NAMALWA (cell line): ENCODE results near the gene NUCB2.
"Not testable (repeated sequence)": the region's sequence is repeated elsewhere in the genome, so short reads cannot be mapped to it uniquely, and the experiment has no call there.

Source experiments
- DNase-seq: peaks from one replicate; pipeline ENCODE4 v3.0.0-alpha.2; 2015; ENCODE audit warnings: low spot score

The NUCB2 gene

DNA sequence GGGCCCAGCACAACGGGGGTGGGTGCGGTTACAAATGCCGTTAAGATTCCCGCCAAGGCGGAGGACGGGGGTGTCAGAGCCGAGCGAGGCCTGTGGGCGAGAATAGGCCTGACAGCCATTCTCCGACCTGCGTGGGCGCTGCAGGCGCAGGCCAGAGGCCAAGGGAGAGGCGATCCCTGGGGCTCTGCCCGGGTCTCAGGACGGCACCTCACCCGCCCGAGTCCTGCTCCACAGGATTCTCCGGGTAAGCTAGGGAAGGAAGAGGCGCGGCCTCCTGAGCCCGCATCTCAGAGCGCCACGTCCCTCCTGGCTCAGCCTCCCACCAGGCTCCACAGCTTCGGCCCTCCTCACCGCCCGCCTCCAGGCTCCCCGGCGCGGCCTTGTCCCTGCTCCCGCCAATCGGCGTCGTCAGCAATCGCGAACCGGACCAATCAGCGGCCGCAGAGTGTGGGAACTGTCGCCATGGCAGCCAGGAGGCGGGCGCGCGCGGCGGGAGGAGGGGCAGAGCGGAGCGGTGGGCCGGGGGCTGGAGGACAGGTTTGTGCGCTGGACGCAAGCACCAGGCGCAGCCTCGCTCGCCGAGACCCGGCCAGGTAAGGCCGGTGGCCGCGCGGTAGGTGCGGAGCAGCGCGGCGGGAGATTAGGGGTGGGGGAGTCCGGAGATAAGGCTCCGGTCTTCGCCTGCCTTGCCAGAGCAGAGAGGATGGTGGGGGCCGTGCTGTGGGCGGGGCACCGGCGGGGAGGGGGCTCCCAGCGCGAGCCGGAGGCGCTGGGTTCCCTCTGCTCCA, at the start of gene NUCB2:
TSS of gene NUCB2 (plus strand) at position 504 of the 788 bp plus-strand sequence. CDS start 18,585 bp downstream, outside the sequence.
- peak; percentile 96 for DNase-seq

GRCh38 chr11:17228186-17228925, 48.2 kb upstream of the NUCB2 start:
- DNase-seq: not testable (repeated sequence)

GRCh38 chr11:17229481-17230152, 46.9 kb upstream of the NUCB2 start:
- DNase-seq: no peak

DNA sequence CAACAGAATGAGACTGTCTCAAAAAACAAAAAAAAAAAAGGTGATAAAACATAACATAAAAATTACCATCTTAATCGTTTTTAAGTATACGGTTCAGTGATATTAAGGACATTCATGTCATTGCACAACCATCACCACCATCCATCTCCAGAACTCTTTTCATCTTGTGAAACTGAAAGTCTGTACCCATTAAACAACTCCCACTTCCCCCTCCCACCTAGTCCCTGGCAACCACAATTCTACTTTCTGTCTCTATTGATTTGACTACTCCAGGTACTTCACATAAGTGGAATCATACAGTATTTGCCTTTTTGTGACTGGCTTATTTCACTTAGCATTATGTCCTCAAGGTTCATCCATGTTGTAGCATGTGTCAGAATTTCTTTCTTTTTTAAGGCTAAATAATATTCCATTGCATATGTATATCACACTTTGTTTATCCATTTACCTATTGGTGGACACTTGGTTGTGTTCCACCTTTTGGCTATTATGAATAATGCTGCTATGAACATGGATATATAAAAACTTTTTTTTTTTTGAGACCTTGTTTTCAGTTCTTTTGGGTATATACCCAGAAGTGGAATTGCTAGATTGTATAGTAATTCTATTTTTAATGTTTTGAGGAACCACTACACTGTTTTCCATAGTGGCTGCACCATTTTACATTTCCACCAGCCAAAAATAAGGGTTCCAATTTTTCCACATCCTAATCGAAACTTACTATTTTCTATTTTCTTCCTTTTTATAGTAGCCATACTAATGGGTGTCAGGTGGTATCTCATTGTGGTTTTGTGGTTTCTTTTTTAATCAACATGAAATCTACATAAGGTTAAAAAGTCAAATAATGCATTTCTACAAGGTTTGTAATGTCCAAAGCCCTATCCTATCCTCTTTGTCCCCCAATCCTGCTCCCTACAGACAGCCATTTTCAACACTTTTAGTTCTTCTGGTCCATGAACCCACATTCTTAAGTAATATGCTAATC, 45.4 kb upstream of the NUCB2 start:
- peak; percentile 53 for DNase-seq

DNA sequence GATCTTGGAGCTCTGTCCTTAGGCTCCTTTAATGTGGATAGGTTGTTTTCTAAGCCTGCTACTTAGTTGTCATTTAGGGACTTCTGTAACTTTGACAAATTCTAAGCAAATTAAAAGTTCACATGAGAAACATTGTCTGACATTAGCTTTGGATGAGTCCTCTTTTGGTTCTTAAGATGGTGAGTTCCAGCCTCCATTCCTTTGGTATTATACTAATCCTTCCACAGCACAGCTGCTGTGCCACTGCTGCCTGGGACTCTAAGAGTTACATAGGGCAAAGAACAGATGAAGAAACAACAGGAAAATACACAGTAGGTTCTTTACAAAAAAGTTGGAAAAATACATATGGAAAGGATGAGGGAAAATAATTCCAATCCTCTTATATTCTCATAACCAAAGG, 43.4 kb upstream of the NUCB2 start:
- DNase-seq: no peak

DNA sequence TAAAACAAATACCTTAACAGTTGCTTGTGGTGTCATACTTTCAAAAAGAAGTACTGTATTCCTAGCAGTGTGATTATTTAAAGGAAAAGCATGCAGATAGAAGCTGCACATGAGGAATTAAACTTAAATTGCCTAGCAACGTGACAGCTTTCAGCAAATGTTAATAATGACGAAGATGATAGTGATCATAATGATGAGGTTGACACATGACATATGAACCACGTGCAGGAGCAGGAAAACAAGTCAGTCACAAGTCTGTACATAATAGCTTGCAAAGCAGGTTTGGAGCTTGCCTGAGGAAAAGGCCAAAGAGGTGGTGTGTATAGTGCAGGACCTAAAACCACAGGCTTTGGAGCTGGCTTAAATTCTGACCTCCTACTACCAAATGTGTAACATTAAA, 38.2 kb upstream of the NUCB2 start:
- no peak for DNase-seq

GRCh38 chr11:17239927-17240326, 36.6 kb upstream of the NUCB2 start:
- not testable (repeated sequence) for DNase-seq

- DNase-seq: no peak
These were observed 35.8 kb upstream of the NUCB2 start for GRCh38 chr11:17240780-17241179.

GRCh38 chr11:17242954-17243353, 33.6 kb upstream of the NUCB2 start:
- not testable (repeated sequence) for DNase-seq

DNA sequence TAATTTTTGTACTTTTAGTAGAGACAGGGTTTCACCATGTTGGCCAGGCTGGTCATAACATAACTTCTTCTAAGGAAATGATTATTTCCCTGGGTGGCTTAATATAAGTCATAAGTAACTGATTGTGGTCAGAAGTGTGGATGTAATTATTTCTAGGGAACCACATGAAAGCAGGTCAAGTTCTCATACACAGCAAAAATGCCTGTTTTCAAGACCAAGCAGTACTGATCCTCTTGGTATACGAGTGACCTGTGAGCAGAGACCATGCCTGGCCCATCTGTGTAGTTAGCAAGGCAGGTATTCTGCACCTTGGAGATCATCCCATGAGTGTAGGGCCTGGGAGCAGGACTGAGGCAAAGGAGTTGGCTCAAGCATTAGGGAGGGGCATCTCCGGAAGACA, 32.5 kb upstream of the NUCB2 start:
- no peak for DNase-seq

- no peak for DNase-seq
These were observed 25.8 kb upstream of the NUCB2 start for GRCh38 chr11:17250561-17251350.

GRCh38 chr11:17252704-17253103, 23.8 kb upstream of the NUCB2 start:
- no peak for DNase-seq

GRCh38 chr11:17256512-17256911, 20.0 kb upstream of the NUCB2 start:
- no peak for DNase-seq

- no peak for DNase-seq
These were observed 19.3 kb upstream of the NUCB2 start for GRCh38 chr11:17257196-17257595.

GRCh38 chr11:17258670-17259069, 17.9 kb upstream of the NUCB2 start:
- no peak for DNase-seq

DNA sequence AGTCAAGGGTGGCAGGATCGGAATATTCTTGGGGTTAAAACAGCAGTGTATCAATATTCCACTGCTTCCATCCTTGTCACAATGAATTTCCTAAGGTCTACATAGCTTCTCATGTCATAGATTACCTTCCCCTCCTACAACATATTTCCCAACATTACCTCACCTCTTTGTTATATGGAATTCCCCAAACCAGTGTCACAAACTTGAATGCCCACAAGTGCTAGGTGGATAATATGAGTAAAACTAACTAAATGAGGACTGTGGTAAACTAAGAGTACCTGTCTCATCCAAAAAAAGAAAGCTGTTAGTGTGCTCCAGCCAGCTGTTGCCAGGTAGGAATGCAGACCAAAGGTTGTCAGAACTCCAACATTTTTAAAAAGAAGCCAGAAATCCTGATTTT, 17.0 kb upstream of the NUCB2 start:
- no peak for DNase-seq

GRCh38 chr11:17260020-17260419, 16.5 kb upstream of the NUCB2 start:
- no peak for DNase-seq

GRCh38 chr11:17263769-17264168, 12.8 kb upstream of the NUCB2 start:
- DNase-seq: no peak

DNA sequence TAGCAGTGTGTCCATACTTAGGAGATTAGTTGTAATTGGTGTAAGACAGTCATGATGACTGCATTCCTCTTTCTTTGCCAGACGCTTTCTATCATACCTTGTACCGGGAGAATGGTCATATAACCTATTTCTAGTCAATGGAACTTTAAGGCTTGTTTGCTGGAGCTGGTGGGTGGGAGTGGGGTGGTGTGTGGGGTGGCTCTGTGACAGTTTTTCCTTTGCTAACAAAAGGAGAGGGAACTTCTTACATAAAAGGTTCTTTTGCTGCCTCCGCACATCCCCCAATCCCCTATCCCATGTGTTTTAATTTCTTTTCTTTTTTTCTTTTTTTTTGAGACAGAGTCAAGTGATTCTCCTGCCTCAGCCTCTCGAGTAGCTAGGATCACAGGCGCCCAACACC, 9.8 kb upstream of the NUCB2 start:
- no peak for DNase-seq

DNA sequence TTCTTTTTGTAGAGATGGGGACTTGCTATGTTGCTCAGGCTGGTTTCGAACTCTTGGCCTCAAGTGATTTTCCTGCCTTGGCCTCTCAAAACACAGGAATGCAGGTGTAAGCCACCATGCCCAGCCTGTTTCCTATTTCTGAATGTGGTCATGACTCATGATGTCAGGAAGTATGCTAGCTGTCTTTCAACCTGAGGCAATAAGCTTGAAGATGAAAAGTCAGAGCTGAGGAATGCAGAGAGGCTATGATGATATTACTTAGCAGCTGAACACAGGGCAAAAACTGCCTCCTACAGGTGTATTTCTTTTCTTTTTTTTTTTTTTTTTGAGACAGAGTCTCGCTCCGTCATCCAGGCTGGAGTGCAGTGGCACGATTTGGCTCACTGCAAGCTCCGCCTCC, 9.0 kb upstream of the NUCB2 start:
- DNase-seq: no peak

DNA sequence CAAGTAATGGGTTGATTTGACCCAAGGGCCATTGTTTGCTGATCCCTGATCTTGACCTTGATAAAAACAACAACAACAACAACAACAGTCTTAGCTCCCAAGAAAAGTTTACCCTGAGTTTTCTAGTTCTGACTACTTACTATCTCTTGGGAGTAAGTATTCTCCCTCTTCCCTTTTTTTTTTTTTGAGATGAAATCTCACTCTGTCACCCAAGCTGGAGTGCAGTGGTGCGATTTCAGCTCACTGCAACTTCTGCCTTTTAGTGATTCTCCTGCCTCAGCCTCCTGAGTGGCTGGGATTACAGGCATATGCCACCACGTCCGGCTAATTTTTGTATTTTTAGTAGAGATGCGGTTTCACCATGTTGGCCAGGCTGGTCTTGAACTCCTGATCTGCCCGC, 8.0 kb upstream of the NUCB2 start:
- DNase-seq: not testable (repeated sequence)
